IPS DF 19.7 (cell line): Measurements from ENCODE around the gene MCF2L2.
"Not testable (repeated sequence)": the region's sequence is repeated elsewhere in the genome, so short reads cannot be mapped to it uniquely, and the experiment has no call there.

Experiments used
- DNase-seq: peaks from one replicate; pipeline ENCODE4 v3.0.0-alpha.2; 2013; ENCODE audit warnings: low read depth, low spot score

MCF2L2 gene

DNA sequence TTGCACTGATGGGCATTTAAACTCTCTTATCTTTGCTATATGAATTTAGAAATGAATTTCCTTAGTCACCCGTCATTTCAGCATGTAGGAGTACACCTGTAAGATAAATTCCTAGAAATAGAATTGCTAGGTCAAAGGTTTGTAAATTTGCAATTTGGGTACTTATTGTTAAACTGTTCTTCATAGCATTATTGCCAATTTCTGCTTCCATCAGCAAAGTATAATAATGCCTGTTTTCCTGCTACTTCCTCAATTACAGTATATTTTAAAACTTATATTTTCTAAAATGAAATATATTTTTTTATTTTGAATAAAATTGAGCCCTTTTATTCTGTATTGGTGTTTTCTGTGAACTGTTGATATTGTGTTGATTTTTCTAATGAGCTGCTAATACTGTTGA, 16.3 kb upstream of the MCF2L2 start:
- no peak for DNase-seq

DNA sequence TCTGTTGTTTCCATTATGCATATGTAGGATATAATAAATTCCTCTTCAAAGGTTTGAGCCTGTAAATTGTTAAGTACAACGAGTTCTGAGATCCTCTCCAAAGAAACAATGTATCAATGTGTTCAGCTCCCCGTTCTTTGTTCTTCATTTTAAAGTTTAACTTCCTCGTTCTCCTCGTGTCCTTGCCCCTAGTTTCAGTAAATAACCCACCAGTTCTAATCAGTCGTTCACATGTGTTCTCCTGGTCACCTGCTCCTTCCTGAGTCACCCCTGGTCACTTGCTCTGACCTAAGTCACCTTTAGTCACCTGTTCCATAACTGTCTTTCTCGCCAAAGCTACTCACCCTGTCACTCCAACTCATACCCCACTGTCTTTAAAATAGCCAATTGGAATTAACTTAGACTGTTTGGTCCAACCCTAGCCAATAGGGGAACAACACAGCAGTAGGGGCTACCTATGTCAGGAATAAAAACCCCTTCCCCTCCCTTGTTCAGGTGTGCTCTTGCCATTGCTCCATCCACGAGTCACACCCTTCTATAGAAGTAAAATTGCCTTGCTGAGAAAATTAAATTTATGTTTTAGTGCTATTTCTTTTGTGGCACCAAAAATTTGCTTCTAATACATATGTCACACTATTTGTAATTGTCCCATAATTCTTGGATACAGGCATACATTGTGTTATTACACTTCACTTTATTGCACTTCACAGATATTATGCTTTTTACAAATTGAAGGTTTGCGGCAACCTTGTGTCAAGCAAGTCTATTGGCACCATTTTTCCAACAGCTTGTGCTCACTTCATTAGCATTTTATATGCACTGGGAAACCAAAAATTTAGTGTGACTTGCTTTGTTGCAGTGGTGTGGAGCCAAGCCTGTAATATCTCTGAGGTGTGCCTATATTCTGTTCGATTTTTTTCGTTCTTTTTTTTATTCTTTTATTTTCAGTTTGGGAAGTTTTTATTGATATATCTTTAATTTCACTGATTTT, 15.3 kb upstream of the MCF2L2 start:
- no peak for DNase-seq

DNA sequence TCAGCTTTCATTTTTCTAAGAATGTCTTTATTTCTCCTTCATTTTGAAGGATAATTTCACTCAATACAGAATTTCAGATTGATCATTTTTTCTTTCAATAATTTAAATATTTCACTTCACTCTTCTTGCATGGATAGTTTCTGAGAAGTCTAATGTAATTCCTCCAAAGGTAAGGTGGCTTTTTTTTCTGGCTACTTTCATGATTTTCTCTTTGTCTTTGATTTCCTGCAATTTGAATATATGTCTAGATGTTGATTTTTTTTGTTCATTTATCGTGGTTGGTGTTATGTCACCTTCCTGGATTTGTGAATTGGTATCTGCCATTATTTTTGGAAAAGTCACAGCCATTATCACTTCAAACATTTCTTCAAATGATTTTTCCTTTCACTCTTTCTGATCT, 14.6 kb upstream of the MCF2L2 start:
- DNase-seq = no peak

DNA sequence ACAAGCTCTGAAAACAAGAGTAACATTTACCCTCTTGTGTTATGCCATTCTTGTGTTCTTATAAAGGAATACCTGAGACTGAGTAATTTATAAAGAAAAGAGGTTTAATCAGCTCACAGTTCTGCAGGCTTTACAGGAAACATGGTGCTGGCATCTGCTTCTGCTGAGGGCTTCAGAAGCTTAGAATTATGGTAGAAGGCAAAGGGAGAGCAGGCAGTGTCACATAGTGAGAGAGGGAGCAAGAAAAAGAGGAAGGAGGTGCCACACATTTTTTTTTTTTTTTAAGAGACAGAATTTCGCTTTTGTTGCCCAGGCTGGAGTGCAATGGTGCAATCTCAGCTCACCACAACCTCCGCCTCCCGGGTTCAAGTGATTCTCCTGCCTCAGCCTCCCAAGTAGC, 12.1 kb upstream of the MCF2L2 start:
- not testable (repeated sequence) for DNase-seq

DNA sequence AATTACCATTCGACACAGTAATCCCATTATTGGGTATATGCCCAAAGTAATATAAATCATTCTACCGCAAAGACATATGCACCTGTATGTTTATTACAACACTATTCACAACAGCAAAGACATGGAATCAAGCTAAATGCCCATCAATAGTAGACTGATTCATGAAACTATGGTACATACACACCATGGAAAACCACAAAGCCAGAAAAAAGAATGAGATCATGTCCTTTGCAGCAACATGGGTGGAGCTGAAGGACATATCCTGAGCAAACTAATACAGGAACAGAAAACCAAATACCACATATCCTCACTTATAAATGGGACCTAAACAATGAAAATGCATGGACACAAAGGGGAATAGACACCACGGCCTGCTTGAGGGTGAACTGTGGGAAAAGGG, 11.1 kb upstream of the MCF2L2 start:
- no peak for DNase-seq

DNA sequence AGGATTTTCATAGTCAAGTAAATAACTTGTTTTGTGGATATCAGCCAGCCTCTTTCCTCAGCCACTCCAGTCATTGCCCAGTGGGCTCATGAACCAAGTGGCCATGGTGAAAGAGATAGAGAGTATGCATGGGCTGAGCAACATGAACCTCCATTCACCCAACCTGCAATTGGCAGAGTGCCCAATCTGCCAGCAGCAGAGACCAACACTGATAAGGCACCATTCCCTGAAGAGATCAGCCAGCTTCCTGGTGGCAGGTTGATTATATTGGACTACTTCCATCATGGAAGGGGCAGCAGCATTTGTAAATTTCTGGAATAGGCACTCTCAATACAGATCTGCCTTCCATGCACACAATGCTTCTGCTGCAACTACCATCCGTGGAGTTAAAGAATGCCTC, 10.3 kb upstream of the MCF2L2 start:
- no peak for DNase-seq

DNA sequence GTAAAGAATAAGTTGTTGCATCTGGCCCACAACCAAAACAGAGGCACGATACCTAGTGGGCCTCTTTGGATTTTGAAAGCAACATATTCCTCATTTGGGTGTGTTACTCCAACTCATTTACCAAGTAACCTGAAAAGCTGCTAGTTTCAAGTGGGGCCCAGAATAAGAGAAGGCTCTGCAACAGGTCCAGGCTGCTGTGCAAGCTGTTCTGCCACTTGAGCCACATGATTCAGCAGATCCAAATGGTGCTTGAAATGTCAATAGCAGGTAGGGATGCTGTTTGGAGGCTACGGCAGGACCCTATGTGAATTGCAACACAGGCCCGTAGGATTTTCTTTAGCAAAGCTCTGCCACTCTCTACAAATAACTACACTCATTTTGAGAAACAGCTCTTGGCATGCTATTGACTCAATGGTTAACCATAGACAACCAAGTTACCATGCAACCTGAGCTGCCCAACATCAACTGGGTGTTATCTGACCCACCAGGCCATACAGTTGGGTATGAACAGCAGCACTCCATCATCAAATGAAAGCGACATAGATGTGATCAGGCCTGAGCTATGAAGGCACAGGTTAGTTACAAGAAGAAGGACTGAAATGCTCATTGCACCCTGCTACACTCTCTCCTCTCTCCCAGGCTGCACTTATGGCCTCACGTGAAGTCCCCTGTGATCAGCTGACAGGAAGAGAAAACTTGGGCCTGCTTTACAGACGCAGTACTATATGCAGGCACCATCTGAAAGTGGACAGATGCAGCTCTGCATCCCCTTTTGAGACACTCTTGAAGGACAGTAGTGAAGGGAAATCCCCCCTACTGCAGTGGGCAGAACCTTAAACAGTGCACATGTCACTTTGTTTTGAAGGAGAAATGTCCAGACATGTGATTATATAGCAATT, 9.5 kb upstream of the MCF2L2 start:
- DNase-seq = no peak

DNA sequence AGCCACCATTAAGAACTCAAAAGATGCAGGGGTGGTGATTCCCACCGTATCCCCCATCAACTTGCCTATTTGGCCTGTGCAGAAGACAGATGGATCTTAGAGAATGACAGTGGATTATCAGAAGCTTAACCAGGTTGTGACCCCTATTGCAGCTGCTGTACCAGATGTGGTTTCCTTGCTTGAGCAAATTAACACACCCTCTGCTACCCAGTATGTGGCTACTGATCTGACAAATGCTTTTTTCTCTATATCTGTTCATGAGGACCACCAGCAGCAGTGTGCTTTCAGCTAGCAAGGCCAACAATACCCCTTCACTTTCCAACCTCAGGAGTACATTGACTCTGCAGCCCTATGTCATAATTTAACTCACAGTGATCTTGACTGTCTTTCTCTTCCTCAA, 8.6 kb upstream of the MCF2L2 start:
- DNase-seq = no peak

DNA sequence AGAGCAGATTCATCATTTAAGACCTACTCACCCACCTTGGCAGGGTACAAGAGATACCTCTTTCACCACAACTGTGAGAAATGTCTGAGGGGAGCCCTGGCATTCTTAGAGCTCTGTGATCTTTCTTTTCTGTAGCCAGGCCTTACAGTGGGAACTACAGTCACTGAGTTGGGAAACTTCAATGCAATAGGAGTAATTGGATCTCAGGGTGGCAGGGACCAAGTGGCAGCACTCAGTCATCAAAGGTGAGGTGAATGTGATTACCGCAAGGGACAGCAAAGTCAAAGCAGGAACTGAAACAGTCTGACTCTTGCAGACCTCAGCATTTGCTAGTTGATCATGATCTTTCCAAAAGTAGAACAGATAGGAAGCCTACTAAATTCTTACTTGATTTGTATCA, 7.2 kb upstream of the MCF2L2 start:
- no peak for DNase-seq

DNA sequence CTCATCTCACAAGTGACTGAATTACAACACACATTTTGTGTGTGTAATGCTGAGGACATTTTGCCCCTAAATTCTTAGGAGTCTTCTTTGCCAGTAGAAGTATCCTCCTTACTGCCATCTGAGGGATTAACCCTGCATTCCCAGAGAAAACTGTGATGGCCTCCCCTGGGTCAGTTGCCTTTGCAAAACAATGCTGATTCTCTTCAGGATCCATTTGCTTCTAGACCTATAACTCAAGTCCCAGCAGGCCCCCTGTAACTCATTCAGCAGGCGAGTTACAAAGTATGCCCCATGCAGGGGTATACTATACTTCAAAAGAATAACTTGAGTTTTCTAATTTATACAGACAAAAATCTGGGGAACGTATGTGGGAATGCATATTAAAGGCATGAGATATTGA, 6.6 kb upstream of the MCF2L2 start:
- DNase-seq = peak; percentile 52

DNA sequence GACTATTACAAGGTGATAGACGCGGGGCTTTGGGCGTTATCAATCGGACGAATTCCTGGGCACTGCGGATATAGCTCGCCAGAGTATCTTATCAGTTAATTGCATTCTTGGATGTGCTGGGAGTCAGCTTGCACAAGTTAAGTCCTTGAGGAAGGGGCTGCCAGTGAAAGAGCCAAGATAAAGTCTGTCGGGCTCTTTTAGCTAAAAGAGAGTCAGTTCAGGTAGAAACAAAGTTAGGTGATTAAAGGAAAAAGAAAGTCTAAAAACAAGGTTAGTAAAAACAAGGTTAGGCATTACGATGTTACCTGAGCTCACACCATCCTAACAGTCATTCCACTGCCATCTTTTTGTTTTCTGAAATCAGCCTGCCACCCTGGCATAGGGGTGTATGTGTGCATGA, 6.1 kb upstream of the MCF2L2 start:
- DNase-seq = no peak

DNA sequence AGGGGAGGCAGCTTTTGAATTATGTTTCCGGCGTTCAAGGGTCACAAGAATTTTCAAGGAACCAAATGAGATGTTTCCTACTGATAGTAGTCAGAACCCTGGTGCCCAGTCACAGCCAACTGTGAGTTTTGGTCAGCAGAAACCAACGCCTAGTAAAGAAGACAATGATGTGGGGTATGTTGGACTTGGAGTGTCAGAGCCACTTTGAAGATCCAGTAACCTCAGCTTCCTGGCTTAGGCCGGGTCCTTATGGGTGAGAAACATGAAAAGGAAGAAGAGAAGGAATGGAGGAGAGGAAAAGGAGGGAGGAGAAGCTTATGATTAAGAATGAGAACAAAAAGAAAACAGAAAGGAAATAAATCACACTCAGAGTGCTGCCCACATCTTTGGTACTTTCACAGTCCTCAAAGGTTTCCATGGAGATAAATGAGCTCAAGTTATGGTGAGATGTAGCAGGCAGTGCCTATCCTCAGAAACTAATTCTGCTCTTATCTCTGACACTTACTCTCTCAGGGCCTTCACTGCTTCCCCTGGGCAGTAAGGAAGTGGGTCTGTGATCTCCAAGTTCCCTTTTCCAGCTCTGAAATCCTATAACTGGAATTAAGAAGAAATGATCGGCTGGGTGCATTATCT, 2.0 kb upstream of the MCF2L2 start:
- DNase-seq = no peak

DNA sequence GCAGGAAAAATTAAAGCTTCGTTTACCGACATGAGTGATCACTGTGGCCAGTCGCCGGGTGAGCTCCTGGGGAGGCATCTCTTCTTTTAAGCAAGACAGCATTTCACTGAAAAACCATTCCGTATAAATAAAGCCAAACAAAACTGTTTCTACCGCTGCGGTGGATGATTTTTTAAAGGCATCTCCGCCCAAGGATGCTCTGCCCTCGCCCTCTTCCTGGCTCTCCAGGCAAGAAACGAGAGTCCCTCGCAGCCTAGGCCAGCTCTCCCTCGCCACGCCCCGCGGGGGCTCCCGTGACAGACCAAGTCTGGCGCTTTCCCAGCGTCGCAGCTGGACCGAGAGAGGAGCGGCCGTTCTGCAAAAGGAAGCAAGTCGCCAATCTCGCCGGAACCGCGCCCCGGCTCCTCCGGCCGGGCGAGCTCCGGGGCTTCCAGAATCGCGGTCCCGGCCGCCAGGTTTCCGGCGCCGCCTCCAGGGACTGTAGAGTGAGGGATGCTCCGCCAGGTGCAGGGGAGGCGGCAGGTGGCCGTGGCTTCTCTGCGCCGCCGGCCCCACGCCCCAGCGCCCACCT, 458 bp downstream of the MCF2L2 start:
- no peak for DNase-seq

DNA sequence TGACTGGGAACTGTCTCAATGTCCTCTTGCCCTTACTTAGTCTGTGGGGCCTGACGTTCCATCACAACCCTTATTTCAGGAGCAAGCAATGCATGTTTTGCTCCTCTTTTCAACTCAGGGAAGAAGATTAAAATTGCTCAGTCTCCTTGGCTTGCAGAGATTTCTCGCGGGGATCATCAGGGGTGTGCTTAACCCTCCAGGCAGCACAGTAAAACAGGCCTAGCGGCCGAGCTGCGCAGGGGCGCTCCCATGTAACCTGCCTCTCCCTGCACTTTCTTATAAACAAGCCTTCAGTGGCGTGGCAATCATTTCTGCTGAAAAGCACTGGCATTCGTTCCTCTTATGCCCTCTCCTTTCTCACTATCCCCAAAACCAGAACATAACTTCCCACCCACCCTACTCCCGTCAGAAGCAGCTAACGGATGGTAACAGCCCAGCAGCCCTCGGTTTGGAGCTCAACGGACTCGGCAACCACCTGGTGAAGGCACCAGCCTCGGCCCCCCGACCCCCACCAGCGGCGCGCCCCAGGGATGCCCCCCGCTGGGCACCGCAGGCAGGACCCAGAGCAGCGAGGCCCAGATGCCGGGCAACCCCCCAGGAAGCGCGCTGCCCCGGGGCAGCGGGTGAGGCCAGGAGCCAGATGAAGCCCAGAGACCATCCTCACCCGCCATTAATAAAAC, 1.1 kb downstream of the MCF2L2 start:
- DNase-seq = no peak

DNA sequence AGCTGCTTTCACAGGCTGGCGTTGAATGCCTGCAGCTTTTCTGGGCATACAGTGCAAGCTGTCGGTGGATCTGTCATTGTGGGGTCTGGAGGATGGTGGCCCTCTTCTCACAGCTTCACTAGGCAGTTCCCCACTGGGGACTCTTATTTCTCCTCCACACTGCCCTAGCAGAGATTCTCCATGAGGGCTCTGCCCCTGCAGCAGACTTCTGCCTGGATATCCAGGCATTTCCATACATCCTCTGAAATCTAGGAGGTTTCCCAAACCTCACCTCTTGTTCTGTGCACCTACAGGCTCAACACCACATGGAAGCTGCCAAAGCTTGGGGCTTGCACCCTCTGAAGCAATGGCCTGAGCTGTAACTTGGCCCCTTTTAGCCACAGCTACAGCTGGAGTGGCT, 9.6 kb downstream of the MCF2L2 start:
- DNase-seq = not testable (repeated sequence)

DNA sequence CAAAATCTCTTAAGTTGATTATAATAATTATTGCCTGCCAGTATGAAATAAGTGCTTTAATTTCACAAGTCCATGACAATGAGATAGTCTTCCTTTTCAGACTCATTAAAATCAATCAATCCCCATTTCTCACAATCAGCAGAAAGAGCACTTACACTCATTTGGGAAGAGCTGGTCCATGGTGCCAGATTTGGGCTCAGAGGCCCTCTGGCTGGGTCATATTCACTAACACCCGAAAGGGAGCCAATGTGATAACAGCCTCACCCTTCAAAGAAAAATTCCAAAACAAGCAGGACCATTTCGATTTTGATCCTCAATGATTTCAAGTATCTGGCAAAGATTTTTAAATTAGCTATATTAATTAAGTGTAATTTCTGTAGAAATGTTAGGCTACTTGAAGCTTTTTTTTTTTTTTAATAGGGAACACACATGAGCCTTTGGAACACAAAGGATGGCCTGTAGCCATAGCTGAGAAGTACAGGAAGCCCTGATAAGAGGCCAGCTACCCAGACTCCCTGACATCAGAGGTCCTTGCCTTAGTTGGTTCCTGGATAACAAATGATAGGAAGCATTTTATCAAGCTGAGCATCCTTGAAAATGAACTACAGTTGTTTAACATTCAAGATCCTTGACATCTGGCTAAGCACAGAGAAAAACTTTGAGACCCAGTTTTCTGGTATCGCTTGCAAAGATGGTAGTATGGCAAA, 17.1 kb downstream of the MCF2L2 start:
- DNase-seq = no peak

DNA sequence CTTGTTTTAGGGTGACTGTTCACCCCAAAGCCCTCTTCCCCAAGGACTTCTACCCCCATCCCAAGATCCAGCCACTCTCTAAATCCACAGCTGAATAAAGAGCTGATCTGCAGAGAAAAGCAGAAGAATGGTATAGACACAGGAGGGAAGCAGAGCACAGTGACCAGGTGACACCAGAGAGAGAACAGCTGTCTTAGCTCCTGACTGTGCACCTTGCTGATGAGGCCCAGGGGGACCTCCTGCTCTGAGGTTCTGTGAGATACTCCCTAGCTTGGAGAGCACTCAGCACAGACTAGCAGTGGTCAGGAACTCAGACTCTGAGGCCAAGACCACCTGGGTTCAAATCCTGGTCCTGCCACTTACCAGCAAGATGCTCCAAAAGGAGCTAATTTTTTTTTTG, 17.7 kb downstream of the MCF2L2 start:
- DNase-seq = no peak

DNA sequence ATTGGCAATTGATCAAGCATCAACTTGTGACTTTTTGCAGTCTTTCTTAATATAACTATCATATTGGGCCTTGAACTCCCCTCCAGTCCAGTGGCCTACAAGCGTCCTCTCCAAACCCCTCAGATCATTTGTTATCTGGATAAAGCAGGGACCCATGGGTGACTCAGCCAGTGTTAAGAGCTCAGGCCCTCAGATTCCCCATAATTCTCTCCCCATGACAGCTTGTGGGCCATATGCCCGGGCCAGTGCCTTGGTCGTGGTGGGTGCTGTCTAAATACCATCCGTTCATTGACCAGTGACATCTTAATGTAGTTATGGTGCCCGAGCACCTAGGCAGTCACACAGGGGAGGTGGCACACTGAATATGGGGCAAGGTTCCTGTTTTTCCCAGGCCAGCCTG, 18.1 kb downstream of the MCF2L2 start:
- no peak for DNase-seq

DNA sequence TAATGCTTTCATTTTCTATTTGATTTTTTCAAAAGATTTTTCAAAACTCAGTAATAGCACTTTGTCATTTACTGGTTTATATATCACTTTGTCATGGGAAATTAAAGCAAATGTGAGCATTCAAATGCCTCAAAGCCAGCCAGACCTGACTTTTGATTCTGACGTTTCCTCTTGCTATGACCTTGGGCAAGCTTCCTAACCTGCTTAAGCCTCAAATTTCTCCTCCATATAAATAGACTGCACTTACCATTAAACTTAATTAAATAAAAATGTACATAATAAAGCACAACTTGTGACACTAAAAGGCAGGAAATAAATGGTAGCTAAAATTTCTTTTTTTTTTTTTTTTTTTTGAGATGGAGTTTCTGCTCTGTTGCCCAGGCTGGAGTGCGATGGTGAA, 19.2 kb downstream of the MCF2L2 start:
- no peak for DNase-seq

DNA sequence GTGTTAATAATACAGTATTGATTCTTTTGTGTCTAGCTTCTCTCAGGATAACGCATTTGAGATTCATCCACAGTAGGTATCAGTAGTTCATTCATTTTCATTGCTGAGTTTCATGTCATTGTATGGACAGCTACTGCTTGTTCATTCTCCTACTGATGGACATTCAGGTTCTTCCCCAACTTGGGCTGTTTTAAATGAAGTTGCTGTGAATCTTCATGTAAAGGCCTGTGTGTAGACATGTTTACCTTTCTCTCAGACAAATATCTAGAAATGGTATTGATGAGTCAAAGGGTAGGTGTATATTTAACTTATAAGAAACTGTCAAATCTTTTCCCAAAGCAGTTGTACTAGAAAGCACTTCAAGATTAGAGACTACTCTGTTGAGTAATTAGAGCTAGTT, 26.7 kb downstream of the MCF2L2 start:
- DNase-seq = no peak

DNA sequence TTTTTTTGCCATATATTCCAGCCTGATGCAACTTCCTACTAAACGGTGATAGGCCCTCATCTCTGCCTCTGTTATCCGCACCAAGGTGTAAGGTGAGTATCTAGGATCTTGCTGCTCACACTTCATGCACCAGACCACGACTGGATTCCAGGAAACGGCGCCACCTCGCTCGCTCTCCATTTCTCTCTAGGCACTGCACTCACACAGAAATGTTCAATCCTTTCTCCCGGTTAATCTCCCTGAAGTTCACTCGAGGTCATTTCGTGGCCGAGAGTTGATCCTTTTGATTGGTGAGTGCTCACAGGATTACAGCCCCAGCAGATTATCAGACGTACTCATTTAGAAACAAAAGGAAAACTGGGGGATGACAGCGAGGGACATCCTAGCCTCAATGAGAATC, 28.1 kb downstream of the MCF2L2 start:
- DNase-seq = no peak
